Measurements from ENCODE around the gene PCSK6.
"Not testable (repeated sequence)": the region's sequence is repeated elsewhere in the genome, so short reads cannot be mapped to it uniquely, and the experiment has no call there.

The PCSK6 gene

GRCh38 chr15:101394654-101395053 is 94.9 kb downstream of the PCSK6 start:
- no peak for DNase-seq

- DNase-seq: no peak
Observed at GRCh38 chr15:101394056-101394630, 95.4 kb downstream of the PCSK6 start.

GRCh38 chr15:101393172-101393571 is 96.3 kb downstream of the PCSK6 start:
- DNase-seq: no peak

GRCh38 chr15:101391981-101392640 is 97.4 kb downstream of the PCSK6 start:
- DNase-seq: peak; percentile 14

GRCh38 chr15:101391431-101391830 is 98.1 kb downstream of the PCSK6 start:
- DNase-seq: no peak

GRCh38 chr15:101390462-101390861 is 99.0 kb downstream of the PCSK6 start:
- no peak for DNase-seq

GRCh38 chr15:101390060-101390459 is 99.4 kb downstream of the PCSK6 start:
- DNase-seq: no peak

GRCh38 chr15:101389362-101389761 is 100.1 kb downstream of the PCSK6 start:
- DNase-seq: no peak

- no peak for DNase-seq
Observed at GRCh38 chr15:101388046-101388445, 101.5 kb downstream of the PCSK6 start.

- DNase-seq: no peak
Observed at GRCh38 chr15:101387574-101387973, 101.9 kb downstream of the PCSK6 start.

GRCh38 chr15:101386967-101387366 is 102.5 kb downstream of the PCSK6 start:
- DNase-seq: no peak

- no peak for DNase-seq
Observed at GRCh38 chr15:101386006-101386405, 103.5 kb downstream of the PCSK6 start.

GRCh38 chr15:101384276-101384675 is 105.2 kb downstream of the PCSK6 start:
- DNase-seq: no peak

GRCh38 chr15:101382544-101382943 is 107.0 kb downstream of the PCSK6 start:
- no peak for DNase-seq

- DNase-seq: peak; percentile 14
Observed at GRCh38 chr15:101381671-101382212, 107.8 kb downstream of the PCSK6 start.

GRCh38 chr15:101380146-101380545 is 109.4 kb downstream of the PCSK6 start:
- no peak for DNase-seq

GRCh38 chr15:101379647-101380046 is 109.9 kb downstream of the PCSK6 start:
- no peak for DNase-seq

GRCh38 chr15:101378879-101379278 is 110.6 kb downstream of the PCSK6 start:
- DNase-seq: no peak

GRCh38 chr15:101378171-101378755 is 111.2 kb downstream of the PCSK6 start:
- no peak for DNase-seq

- no peak for DNase-seq
Observed at GRCh38 chr15:101376615-101377395, 112.7 kb downstream of the PCSK6 start.

- not testable (repeated sequence) for DNase-seq
Observed at GRCh38 chr15:101375006-101375405, 114.5 kb downstream of the PCSK6 start.

- no peak for DNase-seq
Observed at GRCh38 chr15:101374326-101374725, 115.2 kb downstream of the PCSK6 start.

GRCh38 chr15:101373577-101373976 is 115.9 kb downstream of the PCSK6 start:
- DNase-seq: peak; percentile 11

Measured in hematopoietic multipotent progenitor cell treated with erythropoietin and hydrocortisone succinate and interleukin-3 and kit ligand, for 4 days (in vitro differentiated cells).